ENCODE data around the gene PARP12.
A peak's percentile ranks its signal among the peaks of the same experiment; 100 is the strongest.

Gene PARP12

GRCh38 chr7:140000666-140001268 is 62.0 kb downstream of the PARP12 start:
- TF ChIP-seq CTCF (conservative IDR thresholded peaks at IDR 0.05; ENCODE audit: low read depth, low read length) = no peak
- no peak for DNase-seq (ENCODE audit: low read depth)
- no peak overlapping the region for H3K4me3 ChIP-seq (ENCODE audit: low read length)

- no peak overlapping the region for H3K4me3 ChIP-seq (ENCODE audit: low read length)
- TF ChIP-seq CTCF (conservative IDR thresholded peaks at IDR 0.05; ENCODE audit: low read depth, low read length) = no peak
- no peak for DNase-seq (ENCODE audit: low read depth)
These were observed 63.2 kb downstream of the PARP12 start for GRCh38 chr7:139999516-139999915.

GRCh38 chr7:139998572-139998971 is 64.2 kb downstream of the PARP12 start:
- TF ChIP-seq CTCF (conservative IDR thresholded peaks at IDR 0.05; ENCODE audit: low read depth, low read length) = no peak
- H3K4me3 ChIP-seq (ENCODE audit: low read length) = no peak overlapping the region
- DNase-seq (ENCODE audit: low read depth) = no peak

- peak; percentile 15 for DNase-seq (ENCODE audit: low read depth)
- TF ChIP-seq CTCF (conservative IDR thresholded peaks at IDR 0.05; ENCODE audit: low read depth, low read length) = peak; percentile 14
- no peak overlapping the region for H3K4me3 ChIP-seq (ENCODE audit: low read length)
These were observed 67.5 kb downstream of the PARP12 start for GRCh38 chr7:139995017-139995915.

- no peak for TF ChIP-seq CTCF (conservative IDR thresholded peaks at IDR 0.05; ENCODE audit: low read depth, low read length)
- no peak for DNase-seq (ENCODE audit: low read depth)
- H3K4me3 ChIP-seq (ENCODE audit: low read length) = no peak overlapping the region
These were observed 68.4 kb downstream of the PARP12 start for GRCh38 chr7:139994356-139994755.

- no peak for TF ChIP-seq CTCF (conservative IDR thresholded peaks at IDR 0.05; ENCODE audit: low read depth, low read length)
- no peak overlapping the region for H3K4me3 ChIP-seq (ENCODE audit: low read length)
- DNase-seq (ENCODE audit: low read depth) = no peak
These were observed 69.2 kb downstream of the PARP12 start for GRCh38 chr7:139993592-139993991.

GRCh38 chr7:139993169-139993568 is 69.6 kb downstream of the PARP12 start:
- no peak for DNase-seq (ENCODE audit: low read depth)
- no peak for TF ChIP-seq CTCF (conservative IDR thresholded peaks at IDR 0.05; ENCODE audit: low read depth, low read length)
- H3K4me3 ChIP-seq (ENCODE audit: low read length) = no peak overlapping the region
